Activated CD4-positive, CD25-positive, alpha-beta regulatory T cell (primary cell): ENCODE results near the gene MRPL50.
A peak's percentile ranks its signal among the peaks of the same experiment; 100 is the strongest.
"Not testable (repeated sequence)": the region's sequence is repeated elsewhere in the genome, so short reads cannot be mapped to it uniquely, and the experiment has no call there.

Experiments used
- DNase-seq, 4 experiments: peaks; one replicate each; lab custom pipeline; 2025; lab: John Stamatoyannopoulos, UW

MRPL50 gene

GRCh38 chr9:101417977-101418376 is 19.6 kb upstream of the MRPL50 start:
- no peak for DNase-seq

- no peak for DNase-seq
Measured at GRCh38 chr9:101417389-101417788, 19.0 kb upstream of the MRPL50 start.

GRCh38 chr9:101415578-101415977 is 17.2 kb upstream of the MRPL50 start:
- DNase-seq, result no peak

- no peak for DNase-seq
Measured at GRCh38 chr9:101414839-101415238, 16.4 kb upstream of the MRPL50 start.

GRCh38 chr9:101409079-101409477 is 10.7 kb upstream of the MRPL50 start:
- DNase-seq, result no peak

GRCh38 chr9:101408374-101409078 is 10.1 kb upstream of the MRPL50 start:
- no peak for DNase-seq

GRCh38 chr9:101403516-101404285 is 5.3 kb upstream of the MRPL50 start:
- DNase-seq, result no peak

- DNase-seq, result no peak
Measured at GRCh38 chr9:101400120-101400519, 1.7 kb upstream of the MRPL50 start.

- no peak for DNase-seq
Measured at GRCh38 chr9:101399643-101399970, 1.2 kb upstream of the MRPL50 start.

- DNase-seq, result peak in 1 of 4 experiments; percentile 9
Measured at GRCh38 chr9:101398930-101399642, 668 bp upstream of the MRPL50 start.

- DNase-seq, result no peak
Measured at GRCh38 chr9:101397746-101398067, 711 bp downstream of the MRPL50 start.

GRCh38 chr9:101394687-101395086 is 3.7 kb downstream of the MRPL50 start:
- no peak for DNase-seq

- DNase-seq, result no peak
Measured at GRCh38 chr9:101393135-101393534, 5.3 kb downstream of the MRPL50 start.

GRCh38 chr9:101388507-101388993 is 9.9 kb downstream of the MRPL50 start:
- DNase-seq, result no peak

GRCh38 chr9:101387871-101388506 is 10.4 kb downstream of the MRPL50 start:
- DNase-seq, result no peak

- not testable (repeated sequence) for DNase-seq
Measured at GRCh38 chr9:101384873-101385536, 13.4 kb downstream of the MRPL50 start, which contains the start of gene BAAT. BAAT (minus strand) TSS chr9:101385006; CDS start chr9:101371404, 13,602 bp downstream.

- no peak for DNase-seq
Measured at GRCh38 chr9:101383361-101383760, 15.1 kb downstream of the MRPL50 start.

- no peak for DNase-seq
Measured at GRCh38 chr9:101381833-101382342, 16.5 kb downstream of the MRPL50 start.

- DNase-seq, result no peak
Measured at GRCh38 chr9:101381118-101381517, 17.3 kb downstream of the MRPL50 start.

GRCh38 chr9:101380295-101380694 is 18.1 kb downstream of the MRPL50 start:
- no peak for DNase-seq

GRCh38 chr9:101376111-101376848 is 22.1 kb downstream of the MRPL50 start:
- DNase-seq, result no peak
